Measurements from ENCODE around the gene LHPP. TPM values are rescaled to one million over a fixed set of nuclear protein-coding genes. Genes with fewer than 3 reads are reported as not detected.

The LHPP gene
- total RNA-seq, 2 experiments from 2014 or later = 11.1 to 15.1 TPM

DNA sequence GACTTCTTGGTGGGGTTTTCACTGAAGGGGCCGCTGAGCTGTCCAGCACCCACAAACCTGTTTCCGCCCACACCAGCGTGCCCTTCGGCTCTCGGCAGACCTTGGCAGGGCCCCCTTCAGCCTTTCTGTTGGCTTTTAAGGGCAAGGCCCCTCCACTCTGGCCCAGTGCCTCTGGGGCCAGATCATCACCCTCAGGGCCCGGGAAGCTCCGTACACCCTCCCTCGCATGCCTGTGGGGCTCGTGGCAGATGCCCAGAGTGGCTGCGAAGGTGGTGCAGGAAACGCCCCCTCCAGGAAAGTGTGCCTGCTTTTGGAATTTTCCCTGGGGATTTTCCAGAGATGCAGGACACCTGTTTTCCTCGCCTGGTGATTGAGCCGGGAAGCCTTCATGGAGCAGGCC lies 7.0 kb downstream of the LHPP start:
- TF ChIP-seq, protein P1, sequence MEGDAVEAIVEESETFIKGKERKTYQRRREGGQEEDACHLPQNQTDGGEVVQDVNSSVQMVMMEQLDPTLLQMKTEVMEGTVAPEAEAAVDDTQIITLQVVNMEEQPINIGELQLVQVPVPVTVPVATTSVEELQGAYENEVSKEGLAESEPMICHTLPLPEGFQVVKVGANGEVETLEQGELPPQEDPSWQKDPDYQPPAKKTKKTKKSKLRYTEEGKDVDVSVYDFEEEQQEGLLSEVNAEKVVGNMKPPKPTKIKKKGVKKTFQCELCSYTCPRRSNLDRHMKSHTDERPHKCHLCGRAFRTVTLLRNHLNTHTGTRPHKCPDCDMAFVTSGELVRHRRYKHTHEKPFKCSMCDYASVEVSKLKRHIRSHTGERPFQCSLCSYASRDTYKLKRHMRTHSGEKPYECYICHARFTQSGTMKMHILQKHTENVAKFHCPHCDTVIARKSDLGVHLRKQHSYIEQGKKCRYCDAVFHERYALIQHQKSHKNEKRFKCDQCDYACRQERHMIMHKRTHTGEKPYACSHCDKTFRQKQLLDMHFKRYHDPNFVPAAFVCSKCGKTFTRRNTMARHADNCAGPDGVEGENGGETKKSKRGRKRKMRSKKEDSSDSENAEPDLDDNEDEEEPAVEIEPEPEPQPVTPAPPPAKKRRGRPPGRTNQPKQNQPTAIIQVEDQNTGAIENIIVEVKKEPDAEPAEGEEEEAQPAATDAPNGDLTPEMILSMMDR (IDR thresholded peaks at IDR 0.05) = no peak
- H3K4me3 Mint-ChIP-seq = no peak overlapping the region
- no peaks in the 10 kb centered on the region for H3K36me3 Mint-ChIP-seq (ENCODE audit: low read depth)
- ChIA-PET POLR2A (no interaction called here), CTCF (no interaction called here)
- intact Hi-C loops (cut with micrococcal nuclease) = no loop called here
- DNase-seq = no peak
- no peaks in the 10 kb centered on the region for H3K9me3 Mint-ChIP-seq
- no peaks in the 10 kb centered on the region for H3K27me3 Mint-ChIP-seq
- H3K4me1 Mint-ChIP-seq (ENCODE audit: low read depth) = peaks cover 27% of the 10 kb centered on the region
- H3K27ac Mint-ChIP-seq = no peak overlapping the region
- ATAC-seq = no peak

DNA sequence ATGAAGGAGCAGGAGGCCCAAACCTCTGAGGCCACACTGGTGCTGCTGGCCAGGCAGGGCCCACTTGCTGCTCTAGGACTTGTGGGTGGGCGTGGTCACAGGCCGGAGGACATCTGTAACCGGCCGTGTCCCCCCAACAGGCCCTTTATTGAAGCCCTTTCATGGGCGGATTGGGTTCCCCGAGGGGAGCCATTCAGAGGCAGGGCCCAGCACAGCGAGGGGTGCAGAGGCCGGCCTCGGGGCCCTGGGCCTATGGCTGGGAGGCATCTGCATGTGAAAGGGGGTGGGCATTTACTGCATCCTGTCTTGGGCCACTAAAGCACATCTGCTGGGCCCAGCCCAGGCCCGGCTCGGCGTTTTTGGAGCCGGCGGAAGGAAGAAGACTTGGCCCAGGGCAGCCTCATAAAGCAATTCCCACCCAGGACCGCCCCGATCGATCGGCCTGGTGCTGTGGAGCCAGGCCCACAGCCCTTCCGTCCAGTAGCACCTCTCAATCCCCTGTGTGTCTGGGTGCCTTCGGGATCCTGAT lies 8.4 kb downstream of the LHPP start:
- intact Hi-C loops (cut with micrococcal nuclease) = no loop called here
- ChIA-PET CTCF (no interaction called here), POLR2A (no interaction called here)
- TF ChIP-seq, protein P1 (IDR thresholded peaks at IDR 0.05) = no peak
- no peaks in the 10 kb centered on the region for H3K9me3 Mint-ChIP-seq
- peaks cover 25% of the 10 kb centered on the region for H3K4me1 Mint-ChIP-seq (ENCODE audit: low read depth)
- H3K4me3 Mint-ChIP-seq = no peak overlapping the region
- H3K27ac Mint-ChIP-seq = no peak overlapping the region
- DNase-seq (no peak), ATAC-seq (no peak)
- H3K27me3 Mint-ChIP-seq = no peaks in the 10 kb centered on the region
- no peaks in the 10 kb centered on the region for H3K36me3 Mint-ChIP-seq (ENCODE audit: low read depth)

DNA sequence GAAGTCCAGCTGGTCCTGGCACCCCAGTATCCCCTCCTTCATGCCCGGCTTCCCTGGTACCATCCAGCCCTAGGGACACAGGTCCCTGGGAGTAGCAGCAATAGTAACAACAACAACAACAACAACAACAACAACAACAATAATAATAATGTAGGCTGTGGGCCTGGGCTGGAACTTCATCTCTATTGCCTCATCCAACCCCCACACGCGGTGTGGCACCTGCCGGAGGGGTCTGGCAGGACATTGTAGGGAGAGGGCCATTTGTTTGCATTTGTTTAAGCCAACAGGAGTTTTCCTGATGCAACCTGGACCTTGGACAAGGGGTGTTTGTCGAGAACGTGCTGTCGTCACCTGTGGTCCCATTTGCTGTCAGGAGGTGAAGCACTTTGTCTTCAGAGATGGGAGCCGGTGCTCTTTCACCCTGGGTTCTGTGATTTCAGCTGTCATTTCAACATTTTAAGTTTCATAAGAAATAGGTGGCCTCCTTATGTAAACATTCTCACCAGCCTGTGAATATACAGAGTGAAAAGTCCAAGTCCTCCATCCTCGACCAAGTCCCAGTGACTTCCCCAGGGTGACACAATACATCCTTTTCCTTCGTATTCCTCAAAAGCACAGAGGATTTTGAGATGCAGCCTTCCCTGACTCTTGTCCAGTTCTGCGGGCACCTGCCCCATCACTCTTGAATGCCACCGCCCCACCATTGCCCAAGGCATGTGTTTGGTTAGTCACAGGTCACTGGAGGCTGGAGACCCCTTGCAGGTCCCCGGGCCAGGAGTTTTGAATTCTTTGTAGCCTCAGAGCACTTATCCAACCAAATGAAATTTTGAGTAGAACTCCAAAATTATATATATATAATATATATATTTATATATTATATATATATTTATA lies 9.2 kb downstream of the LHPP start:
- TF ChIP-seq, protein P1 (IDR thresholded peaks at IDR 0.05) = no peak
- Mint-ChIP-seq H3K27me3 (no peaks in the 10 kb centered on the region), H3K4me3 (no peak overlapping the region), H3K9me3 (no peaks in the 10 kb centered on the region), H3K36me3 (ENCODE audit: low read depth) (no peaks in the 10 kb centered on the region), H3K4me1 (ENCODE audit: low read depth) (peaks cover 17% of the 10 kb centered on the region), H3K27ac (no peak overlapping the region)
- ChIA-PET POLR2A (no interaction called here), CTCF (interaction anchor here (3.1 kb wide), 1 partner anchor 9 kb away, joined by 10 read pairs; the partner anchor contains the start of gene LHPP)
- intact Hi-C loops (cut with micrococcal nuclease) = no loop called here
- peak; percentile 45 for ATAC-seq
- DNase-seq = no peak

GRCh38 chr10:124472071-124472470 lies 10.4 kb downstream of the LHPP start:
- POLR2A ChIA-PET = interaction anchor here (0.9 kb wide), 1 partner anchor 11 kb away, joined by 3 read pairs; the partner anchor contains the start of gene LHPP
- peak; percentile 35 for ATAC-seq
- intact Hi-C loops (cut with micrococcal nuclease) = no loop called here
- TF ChIP-seq, protein P1 (IDR thresholded peaks at IDR 0.05) = no peak
- peak; percentile 35 for DNase-seq
- Mint-ChIP-seq H3K36me3 (ENCODE audit: low read depth) (no peaks in the 10 kb centered on the region), H3K27ac (no peak overlapping the region), H3K27me3 (no peaks in the 10 kb centered on the region), H3K4me3 (no peak overlapping the region), H3K9me3 (no peaks in the 10 kb centered on the region), H3K4me1 (ENCODE audit: low read depth) (peaks cover 13% of the 10 kb centered on the region)
- CTCF ChIA-PET = interaction anchor here (3.1 kb wide), 1 partner anchor 10 kb away, joined by 10 read pairs; the partner anchor contains the start of gene LHPP

DNA sequence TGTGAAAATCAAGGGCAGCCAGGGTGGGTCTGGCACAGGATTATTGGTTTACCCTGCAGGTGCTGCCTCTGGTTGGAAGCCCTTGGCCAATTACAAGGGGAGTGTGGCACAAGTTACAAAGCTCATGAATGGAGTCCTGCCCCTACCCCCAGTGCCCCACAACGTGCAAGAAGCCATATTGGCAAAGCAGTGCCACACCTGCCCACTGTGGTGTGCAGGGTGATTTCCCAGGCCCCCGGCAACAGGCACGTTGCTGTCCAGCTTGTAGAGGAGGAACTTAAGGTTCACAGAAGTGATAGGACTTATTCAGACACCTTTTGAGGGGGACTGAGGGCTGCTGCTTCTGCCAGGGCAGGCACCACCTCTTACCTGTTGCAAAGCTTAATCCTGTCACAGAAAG lies 11.4 kb downstream of the LHPP start:
- ATAC-seq = peak; percentile 19
- H3K4me3 Mint-ChIP-seq = no peak overlapping the region
- no peak for DNase-seq

More for the DNA sequence above, 11.4 kb downstream of the LHPP start:
- no peaks in the 10 kb centered on the region for H3K36me3 Mint-ChIP-seq (ENCODE audit: low read depth)
- intact Hi-C loops (cut with micrococcal nuclease) = no loop called here
- peak overlapping the region; percentile 38 for H3K27ac Mint-ChIP-seq
- TF ChIP-seq, protein P1 (IDR thresholded peaks at IDR 0.05) = no peak
- peaks cover 13% of the 10 kb centered on the region for H3K4me1 Mint-ChIP-seq (ENCODE audit: low read depth)
- POLR2A ChIA-PET = no interaction called here
- no peaks in the 10 kb centered on the region for H3K27me3 Mint-ChIP-seq
- no peaks in the 10 kb centered on the region for H3K9me3 Mint-ChIP-seq
- CTCF ChIA-PET = interaction anchor here (1.0 to 3.1 kb wide), 2 partner anchors 9 to 11 kb away, joined by 3 to 10 read pairs; partner anchors contain the start of gene LHPP

Measured in activated CD8-positive, alpha-beta T cell treated with anti-CD3 and anti-CD28 coated beads for 36 hours (primary cell).